GM19023 (cell line): ENCODE results near the gene BMPER.
A peak's percentile ranks its signal among the peaks of the same experiment; 100 is the strongest.

Experiments
- ATAC-seq: cut with Tn5 transposase; IDR thresholded peaks from one replicate; pipeline ENCODE4 v1.9.1; 2021; ENCODE audit warnings: mild to moderate bottlenecking, moderate library complexity; ENCODE audit not compliant: unreplicated experiment

BMPER gene

GRCh38 chr7:33921216-33921938 lies 16.0 kb downstream of the BMPER start:
- ATAC-seq: no peak

GRCh38 chr7:33922820-33923219 lies 17.5 kb downstream of the BMPER start:
- no peak for ATAC-seq

DNA sequence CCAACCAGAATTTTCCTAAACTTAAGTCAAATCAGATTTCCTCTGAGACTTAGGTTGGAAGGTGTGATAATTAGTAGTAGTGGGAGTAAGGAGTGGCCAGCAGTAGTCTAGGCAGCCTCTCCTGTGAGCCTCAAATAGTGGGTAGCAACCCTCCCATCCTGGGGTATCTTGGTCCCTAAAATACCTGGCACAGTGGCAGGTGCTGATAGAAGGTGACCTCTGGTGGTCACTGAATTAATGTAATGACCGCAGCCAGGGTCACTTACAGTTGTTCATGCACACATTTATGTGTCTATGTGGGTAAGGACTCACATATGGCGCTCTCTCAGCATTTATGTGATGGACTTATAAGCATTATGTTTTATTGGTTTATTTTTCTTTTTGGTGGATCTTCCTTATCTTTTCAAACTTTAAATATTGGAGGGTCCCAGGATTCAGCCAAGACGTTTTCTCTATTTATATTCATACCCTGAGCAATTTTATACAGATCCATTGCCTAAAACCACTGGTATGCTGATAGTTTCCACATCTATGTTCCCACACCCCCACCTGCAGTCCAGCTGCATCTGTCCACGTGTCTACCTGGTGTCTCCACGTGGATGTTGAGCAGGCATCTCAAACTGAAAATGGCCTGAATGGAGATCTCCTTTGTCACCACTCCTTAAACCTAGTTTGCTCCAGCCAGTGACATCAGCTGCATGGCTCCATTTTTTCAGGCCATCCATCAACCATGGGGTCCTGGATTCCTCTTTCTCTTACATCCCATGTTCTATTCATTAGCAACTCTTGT lies 18.3 kb downstream of the BMPER start:
- no peak for ATAC-seq

DNA sequence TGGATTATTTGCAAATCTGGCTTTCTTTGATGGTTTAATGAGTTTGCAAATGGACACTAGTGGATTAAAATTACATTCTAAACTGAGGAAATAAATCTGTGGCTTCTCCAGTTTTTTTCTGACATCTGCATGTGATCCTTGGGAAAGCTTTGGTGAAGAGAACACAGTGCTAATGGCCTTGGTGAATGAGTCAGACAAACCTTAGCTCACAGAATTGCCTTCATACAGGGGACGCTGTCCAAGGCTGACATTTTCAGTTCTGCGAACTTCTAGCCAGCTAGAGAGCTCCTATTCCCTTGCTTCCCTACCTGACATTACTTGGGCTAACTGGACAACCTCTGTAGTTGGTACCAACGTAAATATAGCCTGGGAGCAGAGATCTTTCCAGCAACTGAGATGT lies 21.2 kb downstream of the BMPER start:
- ATAC-seq: no peak

- no peak for ATAC-seq
Observed at GRCh38 chr7:33928986-33929385, 23.6 kb downstream of the BMPER start.

DNA sequence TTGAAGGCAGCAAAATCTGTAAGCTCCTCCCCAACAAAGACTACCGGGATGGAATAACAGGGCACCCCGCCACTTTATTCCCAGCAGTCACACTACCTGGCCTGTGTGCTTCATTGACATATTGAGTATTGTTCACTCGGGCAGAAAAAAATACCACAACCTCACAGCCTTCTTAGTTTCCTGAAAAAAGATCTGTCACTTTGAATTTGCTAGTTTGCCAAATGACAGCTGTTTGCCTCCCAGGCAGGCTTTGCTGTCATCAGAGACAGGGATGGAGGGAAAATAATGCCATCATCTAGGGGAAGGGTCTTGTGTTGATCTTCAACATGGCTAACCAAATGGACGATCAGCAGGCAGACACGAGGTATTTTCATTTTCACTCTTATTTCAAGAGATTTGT lies 26.9 kb downstream of the BMPER start:
- no peak for ATAC-seq

DNA sequence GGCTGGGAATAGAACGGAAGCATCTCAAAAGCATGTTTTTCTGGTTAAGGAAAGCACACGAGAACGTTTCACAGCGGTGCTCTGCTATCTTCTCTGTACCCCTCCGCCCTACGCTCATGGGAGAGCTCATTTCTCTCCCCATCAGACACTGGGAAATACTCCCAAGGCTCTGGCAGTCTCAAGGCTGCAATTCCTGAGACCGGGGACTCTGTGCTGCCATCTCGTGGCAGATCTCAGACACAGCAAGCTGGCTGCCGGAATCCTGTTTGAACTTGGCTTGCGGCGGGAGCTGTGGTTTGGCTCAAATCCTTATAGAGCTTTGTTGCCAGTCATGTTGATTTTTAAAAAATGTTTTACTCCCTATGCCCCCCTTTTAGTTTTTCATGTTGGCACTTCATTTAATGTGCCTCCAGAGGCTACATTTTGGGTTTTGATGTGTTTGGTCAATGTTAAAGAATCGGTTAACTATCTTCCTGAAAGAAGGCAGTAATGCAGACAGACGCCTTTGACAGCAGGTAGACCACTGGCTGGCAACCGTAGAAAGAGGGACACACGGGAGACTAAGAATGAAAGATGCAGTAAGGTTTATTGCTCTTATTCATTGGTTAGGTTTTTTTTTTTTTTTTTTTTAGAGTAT lies 27.6 kb downstream of the BMPER start:
- peak; percentile 71 for ATAC-seq

DNA sequence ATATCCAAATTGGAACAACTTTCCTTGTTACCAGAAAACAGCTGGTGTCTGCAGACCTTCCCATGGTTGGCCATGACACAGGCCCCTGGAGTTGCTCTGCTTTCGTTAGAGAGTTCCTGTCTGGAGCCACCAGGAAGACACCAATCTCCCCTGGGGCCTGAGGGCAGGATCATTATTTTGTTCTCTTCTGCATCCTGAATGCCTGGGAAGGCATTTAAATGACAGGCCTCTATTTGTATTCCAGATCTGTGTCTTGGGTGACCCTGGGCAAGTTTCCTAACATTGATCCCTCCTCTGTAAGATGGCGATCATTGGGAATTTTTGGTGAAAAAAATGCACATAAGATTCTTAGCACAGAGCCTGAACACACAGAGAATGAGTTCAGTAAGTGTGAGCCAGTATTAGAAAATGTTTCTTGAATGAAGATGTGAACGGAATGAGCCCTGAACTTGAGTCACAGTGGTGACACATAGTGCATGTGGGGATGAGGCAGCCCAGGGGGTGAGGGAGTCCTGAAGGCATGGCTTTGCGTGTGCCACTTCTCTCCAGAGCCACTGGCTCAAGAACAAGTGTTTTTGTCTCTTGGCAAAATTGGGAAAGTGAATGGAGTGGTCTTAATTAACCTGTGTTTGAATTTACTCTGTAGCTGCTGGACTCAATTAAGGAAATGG lies 28.4 kb downstream of the BMPER start:
- no peak for ATAC-seq

- no peak for ATAC-seq
Observed at GRCh38 chr7:33934391-33934790, 29.1 kb downstream of the BMPER start.

GRCh38 chr7:33936503-33936902 lies 31.2 kb downstream of the BMPER start:
- ATAC-seq: no peak

DNA sequence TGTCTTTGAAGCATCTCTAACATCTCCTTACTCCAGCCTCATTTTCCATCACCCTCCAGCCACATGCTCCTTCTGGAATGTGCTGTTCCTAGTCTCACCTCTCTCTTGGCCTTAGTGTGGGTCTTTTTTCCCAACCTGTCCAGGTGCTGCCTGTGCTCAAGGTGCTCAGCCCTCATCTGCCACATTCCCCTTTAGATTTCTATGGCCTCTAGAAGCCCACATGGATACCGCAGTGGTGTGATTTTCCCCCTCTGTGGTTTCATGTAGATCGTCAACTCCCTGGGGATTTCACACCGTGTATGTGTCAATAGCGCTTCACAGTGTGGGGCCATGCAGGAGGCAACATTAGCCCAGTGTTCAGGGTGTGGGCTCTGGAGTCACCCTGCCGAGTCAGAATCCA lies 32.5 kb downstream of the BMPER start:
- ATAC-seq: no peak

GRCh38 chr7:33939121-33939520 lies 33.8 kb downstream of the BMPER start:
- ATAC-seq: no peak

DNA sequence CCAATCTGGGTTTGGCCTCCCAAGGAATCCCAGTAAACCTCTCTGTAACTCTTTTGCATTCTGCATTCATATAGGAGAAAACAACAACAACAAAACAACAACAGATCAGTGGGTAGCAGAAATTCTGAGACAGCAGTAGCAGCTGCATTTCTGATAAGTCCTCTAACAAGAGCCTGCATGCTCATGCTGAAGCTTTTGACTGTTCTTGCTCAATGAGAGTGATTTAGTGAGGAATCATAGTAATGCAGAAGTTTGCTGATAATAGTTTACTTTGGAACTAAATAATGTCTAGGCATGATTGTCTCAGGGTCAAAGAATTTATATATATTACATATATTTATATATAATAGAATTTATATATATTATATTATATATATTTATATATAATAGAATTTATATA lies 35.2 kb downstream of the BMPER start:
- ATAC-seq: no peak

- no peak for ATAC-seq
Observed at GRCh38 chr7:33941418-33941817, 36.1 kb downstream of the BMPER start.

- no peak for ATAC-seq
Observed at GRCh38 chr7:33946094-33946699, 40.9 kb downstream of the BMPER start.

DNA sequence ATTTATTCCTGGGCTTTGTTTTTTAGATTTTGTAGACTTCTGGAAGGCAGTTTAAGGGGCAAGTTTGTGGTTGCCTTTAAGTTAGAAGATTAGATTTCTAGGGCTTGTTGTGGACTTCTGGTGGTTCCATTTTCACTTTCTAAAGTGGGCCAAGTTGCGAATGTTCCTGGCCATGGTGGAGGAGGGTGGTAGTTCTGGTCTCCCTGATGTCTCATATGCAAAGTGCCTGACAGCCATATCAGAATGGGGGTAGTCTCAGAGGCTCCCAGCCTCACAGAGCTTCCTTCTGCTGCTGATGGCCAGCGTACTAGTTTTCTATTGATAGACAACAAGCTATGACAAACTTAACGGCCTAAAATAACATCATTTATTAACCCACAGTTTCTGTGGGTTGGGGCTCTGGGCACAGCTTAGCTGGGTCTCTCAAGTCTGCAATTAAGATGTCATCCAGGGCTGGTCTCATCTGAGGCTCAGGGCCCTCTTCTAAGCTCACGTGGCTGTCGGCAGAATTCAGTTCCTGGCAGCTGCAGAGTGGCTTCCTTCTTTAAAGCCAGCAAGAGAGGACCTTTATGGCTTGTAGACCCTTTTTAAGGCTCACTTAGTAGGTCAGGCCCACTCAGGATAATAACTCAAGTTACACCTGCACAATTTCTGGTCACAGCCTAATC lies 44.8 kb downstream of the BMPER start:
- ATAC-seq: no peak

DNA sequence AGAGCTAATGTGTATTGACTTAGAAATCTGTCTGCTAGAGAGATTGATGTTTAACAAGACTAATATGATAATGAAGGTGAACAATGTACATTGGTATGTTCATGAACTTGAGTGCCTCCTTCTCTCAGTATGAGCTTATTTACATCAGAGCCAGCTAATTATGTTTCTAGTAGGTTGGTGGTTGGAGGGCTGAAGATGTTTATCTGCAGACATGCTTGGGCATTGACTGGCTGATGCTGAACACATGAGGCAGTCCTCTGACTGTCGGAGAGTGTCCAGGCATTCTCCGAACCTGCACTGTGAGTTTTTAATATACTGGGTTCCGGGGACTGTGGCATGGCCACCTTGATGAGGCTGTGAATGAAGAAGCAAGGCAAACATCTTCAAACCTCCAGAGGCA lies 47.5 kb downstream of the BMPER start:
- ATAC-seq: no peak

GRCh38 chr7:33958104-33958503 lies 52.8 kb downstream of the BMPER start:
- ATAC-seq: no peak

DNA sequence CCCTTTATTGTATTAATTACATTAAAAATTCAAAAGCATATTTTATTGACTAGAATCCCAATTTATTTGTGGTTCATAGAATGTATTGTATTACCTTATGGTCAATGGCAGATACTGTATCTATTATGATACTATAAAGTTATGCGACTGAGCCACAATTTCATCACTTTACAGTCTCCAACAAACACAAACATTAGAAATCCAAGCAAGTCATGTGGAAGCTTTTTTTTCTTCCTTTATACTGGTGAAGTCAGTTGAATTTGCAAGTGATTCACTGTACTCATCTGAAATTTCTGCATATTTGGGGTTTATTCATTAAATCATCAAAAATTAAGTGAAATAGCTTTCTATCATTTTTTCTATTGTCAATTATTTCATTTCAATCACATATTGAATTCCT lies 54.3 kb downstream of the BMPER start:
- no peak for ATAC-seq

DNA sequence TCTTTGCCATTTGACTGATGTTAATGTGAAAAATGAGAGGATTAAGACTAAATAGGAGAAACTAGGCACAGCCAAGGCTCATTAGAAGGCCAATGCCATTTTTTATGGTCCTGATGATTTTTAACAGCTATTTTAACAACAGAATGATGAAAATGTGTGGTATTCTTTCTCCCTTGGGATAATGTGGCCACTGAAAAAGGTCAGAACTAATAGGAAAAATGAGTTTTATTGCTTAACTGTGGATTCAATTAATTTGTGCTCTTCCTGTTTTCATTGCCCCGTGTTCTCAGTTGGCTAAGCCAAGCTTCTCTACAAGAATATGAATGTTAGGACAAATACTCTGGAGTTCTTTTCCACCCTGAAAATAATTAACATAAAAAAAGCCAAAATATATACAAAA lies 56.6 kb downstream of the BMPER start:
- no peak for ATAC-seq
